Measurements from ENCODE around the gene S100A2.

Gene S100A2

DNA sequence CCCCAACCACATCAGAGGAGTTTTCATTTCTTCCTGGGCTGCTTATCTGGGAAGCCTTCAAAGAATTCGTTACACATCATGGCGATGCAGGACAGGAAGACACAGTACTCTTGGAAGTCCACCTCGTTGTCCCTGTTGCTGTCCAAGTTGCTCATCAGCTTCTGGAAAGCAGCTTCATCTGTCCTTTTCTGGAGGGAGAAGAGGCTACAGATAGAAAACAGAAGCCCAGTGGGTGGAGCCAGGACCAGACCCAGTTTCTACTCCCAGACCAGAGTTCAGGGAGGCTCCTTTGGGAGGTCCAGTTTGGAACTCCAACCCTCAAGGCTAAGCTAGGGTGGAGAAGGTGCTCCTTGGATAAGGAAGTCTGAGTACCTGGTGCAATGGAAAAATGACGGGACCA is 21.9 kb downstream of the S100A2 start:
- H3K4me3 ChIP-seq (ENCODE audit: control insufficient read depth in 1 of 7, extremely low read depth in 1 of 7, insufficient read depth in 4 of 7, low read depth in 2 of 7, low read length in 6 of 7): peak overlapping the region in 2 of 7 experiments; percentile 55 to 87
- peaks cover 5 to 93% (median 63%) of the 10 kb centered on the region in 4 experiments for H3K4me1 ChIP-seq (ENCODE audit: control extremely low read depth in 1 of 4, control insufficient read depth in 4 of 4, insufficient read depth in 4 of 4, low read length in 3 of 4)

DNA sequence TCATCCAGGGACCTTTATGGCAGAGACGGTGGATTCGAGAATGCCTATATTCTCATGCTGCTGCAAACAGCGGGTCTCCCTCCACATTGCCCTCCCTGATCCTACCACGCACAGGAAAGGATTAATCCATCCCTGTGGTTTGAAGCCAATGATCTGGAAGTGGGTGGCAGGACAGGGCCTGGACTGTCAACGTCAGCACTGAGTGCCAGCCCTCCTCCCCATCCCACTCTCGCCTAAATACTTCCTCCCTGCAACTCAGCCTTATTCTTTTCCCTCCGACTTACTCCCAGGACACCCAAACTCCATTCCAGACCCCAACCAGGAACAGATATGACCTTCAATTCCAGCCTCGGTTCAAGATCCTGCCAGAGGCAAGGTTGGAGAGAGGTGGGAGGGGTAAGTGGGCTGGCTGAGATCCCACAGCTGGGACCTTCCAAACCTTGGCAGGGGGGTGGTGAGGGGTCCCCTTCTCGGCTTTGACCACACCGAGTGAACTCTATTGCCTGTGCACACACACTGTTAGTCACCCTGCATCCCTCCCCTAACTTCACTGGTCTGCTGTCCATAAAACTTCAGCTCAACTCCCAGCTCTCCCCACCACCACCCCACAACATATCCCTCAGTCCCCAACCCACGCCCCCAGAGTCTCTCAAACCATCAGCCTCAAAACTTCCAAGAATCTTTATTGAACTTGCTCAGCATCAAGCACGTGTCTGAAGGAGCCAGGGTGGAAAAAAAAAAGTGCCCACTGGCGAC is 22.5 kb downstream of the S100A2 start:
- H3K27me3 ChIP-seq (replicated peaks in 2 of 5; ENCODE audit: control insufficient read depth in 4 of 5, insufficient read depth in 5 of 5, low read length in 4 of 5): no peaks in the 10 kb centered on the region
- peaks cover 6 to 23% (median 17%) of the 10 kb centered on the region in 4 experiments for H3K36me3 ChIP-seq (ENCODE audit: control insufficient read depth in 4 of 4, insufficient read depth in 4 of 4, low read length in 3 of 4)
- ChIA-PET CTCF (interaction anchor here (0.9 to 4.3 kb wide), 7 partner anchors 8 to 29 kb away, joined by 3 to 31 read pairs (median 10); partner anchors contain the start of gene S100A6), POLR2A (interaction anchor here (0.8 kb wide), 1 partner anchor 23 kb away, joined by 5 read pairs; no protein-coding TSS in a partner anchor)
- no peak overlapping the region for H3K27ac ChIP-seq (ENCODE audit: insufficient read depth in 1 of 2, low read depth in 1 of 2, low read length in 2 of 2, poor library complexity in 1 of 2, severe bottlenecking in 2 of 2)
- H3K4me3 ChIP-seq (ENCODE audit: control insufficient read depth in 1 of 7, extremely low read depth in 1 of 7, insufficient read depth in 4 of 7, low read depth in 2 of 7, low read length in 6 of 7): no peak overlapping the region
- DNase-seq: no peak
- no peaks in the 10 kb centered on the region for H3K9me3 ChIP-seq (ENCODE audit: control extremely low read depth in 1 of 5, control insufficient read depth in 4 of 5, insufficient read depth in 2 of 5, low read depth in 1 of 5, low read length in 4 of 5)
- WGBS (ENCODE audit: insufficient coverage): 93% methylated on average over 9 of the region's 13 CpGs
- H3K4me1 ChIP-seq (ENCODE audit: control extremely low read depth in 1 of 4, control insufficient read depth in 4 of 4, insufficient read depth in 4 of 4, low read length in 3 of 4): peaks cover 5 to 87% (median 63%) of the 10 kb centered on the region in 4 experiments

More for the DNA sequence above, 21.9 kb downstream of the S100A2 start:
- DNase-seq: no peak
- Histone ChIP-seq H3K9me3 (ENCODE audit: control extremely low read depth in 1 of 5, control insufficient read depth in 4 of 5, insufficient read depth in 2 of 5, low read depth in 1 of 5, low read length in 4 of 5) (no peaks in the 10 kb centered on the region), H3K36me3 (ENCODE audit: control insufficient read depth in 4 of 4, insufficient read depth in 4 of 4, low read length in 3 of 4) (peaks cover 6 to 23% (median 17%) of the 10 kb centered on the region in 4 experiments), H3K27me3 (replicated peaks in 2 of 5; ENCODE audit: control insufficient read depth in 4 of 5, insufficient read depth in 5 of 5, low read length in 4 of 5) (no peaks in the 10 kb centered on the region), H3K27ac (ENCODE audit: insufficient read depth in 1 of 2, low read depth in 1 of 2, low read length in 2 of 2, poor library complexity in 1 of 2, severe bottlenecking in 2 of 2) (no peak overlapping the region)
- ChIA-PET POLR2A (interaction anchor here (0.8 to 2.7 kb wide), 2 partner anchors 8 to 23 kb away, joined by 5 to 10 read pairs; partner anchors contain the start of gene S100A6), CTCF (interaction anchor here (0.7 to 4.3 kb wide), 8 partner anchors 8 to 34 kb away, joined by 3 to 31 read pairs (median 8); partner anchors contain the start of gene S100A6)
- 91% methylated on average over 3 of the region's 4 CpGs for WGBS (ENCODE audit: insufficient coverage)

GRCh38 chr1:153541641-153542590 is 23.7 kb downstream of the S100A2 start:
- ChIA-PET POLR2A (interaction anchor here (1.2 kb wide), 1 partner anchor 449 kb away, joined by 3 read pairs; the partner anchor contains the start of gene RPS27), CTCF (interaction anchor here (0.7 to 4.3 kb wide), 3 partner anchors 9 to 26 kb away, joined by 3 to 31 read pairs (median 7); no protein-coding TSS in a partner anchor)
- Histone ChIP-seq H3K4me1 (ENCODE audit: control extremely low read depth in 1 of 4, control insufficient read depth in 4 of 4, insufficient read depth in 4 of 4, low read length in 3 of 4) (peaks cover 5 to 77% (median 61%) of the 10 kb centered on the region in 4 experiments), H3K36me3 (ENCODE audit: control insufficient read depth in 4 of 4, insufficient read depth in 4 of 4, low read length in 3 of 4) (peaks cover 6 to 23% (median 17%) of the 10 kb centered on the region in 4 experiments), H3K27ac (ENCODE audit: insufficient read depth in 1 of 2, low read depth in 1 of 2, low read length in 2 of 2, poor library complexity in 1 of 2, severe bottlenecking in 2 of 2) (no peak overlapping the region), H3K9me3 (ENCODE audit: control extremely low read depth in 1 of 5, control insufficient read depth in 4 of 5, insufficient read depth in 2 of 5, low read depth in 1 of 5, low read length in 4 of 5) (no peaks in the 10 kb centered on the region), H3K27me3 (replicated peaks in 2 of 5; ENCODE audit: control insufficient read depth in 4 of 5, insufficient read depth in 5 of 5, low read length in 4 of 5) (no peaks in the 10 kb centered on the region), H3K4me3 (ENCODE audit: control insufficient read depth in 1 of 7, extremely low read depth in 1 of 7, insufficient read depth in 4 of 7, low read depth in 2 of 7, low read length in 6 of 7) (no peak overlapping the region)
- WGBS (ENCODE audit: insufficient coverage): 80% methylated on average over 6 of the region's 13 CpGs
- no peak for DNase-seq

DNA sequence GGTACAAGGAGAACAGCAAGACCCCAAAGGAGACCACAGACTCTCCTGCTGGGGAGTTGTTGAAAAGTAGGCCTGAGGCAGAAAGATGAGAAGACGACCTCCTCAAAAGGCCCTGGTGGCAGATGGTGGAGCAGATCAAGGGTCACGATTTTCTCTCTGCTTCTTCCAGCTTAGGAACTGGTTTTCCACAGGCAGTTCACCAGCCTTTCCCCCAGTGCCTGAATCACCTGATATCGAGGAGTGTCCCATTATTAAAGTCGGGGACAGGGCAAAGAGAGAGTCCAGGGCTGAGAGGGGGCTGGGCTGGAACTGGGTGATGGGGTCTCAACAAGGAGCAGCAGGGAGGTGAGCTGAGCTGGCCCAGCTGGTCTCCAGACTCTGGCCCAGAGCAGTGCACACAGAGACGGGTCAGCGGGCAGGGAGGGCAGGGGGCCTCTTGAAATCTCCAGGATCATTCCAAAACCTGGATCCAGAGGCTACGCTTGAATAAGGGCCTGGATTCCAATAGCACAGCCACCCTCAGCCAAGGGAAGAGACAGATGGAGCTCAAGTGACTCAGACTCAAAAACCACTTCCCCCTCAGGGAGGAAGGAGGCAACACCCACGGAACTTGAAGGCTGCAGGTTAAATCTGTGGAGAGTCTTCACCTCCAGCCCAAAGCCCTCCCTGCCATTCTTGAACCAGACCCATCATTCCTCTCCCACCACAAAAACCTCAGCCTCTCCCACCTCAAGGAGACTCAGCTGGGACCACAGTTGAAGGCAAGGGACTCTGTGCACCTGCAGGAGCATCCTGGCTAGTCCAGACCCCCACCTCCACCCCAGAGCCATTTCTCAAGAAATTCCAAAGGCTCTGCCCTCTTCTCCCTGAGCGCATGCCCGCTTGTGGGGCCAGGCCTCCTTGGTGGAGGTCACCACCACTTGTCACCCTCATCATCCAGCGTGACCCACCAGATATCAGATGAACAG is 25.0 kb downstream of the S100A2 start, which contains the start of gene S100A5:
Gene S100A5, minus strand, starts transcription at position 541 of the 968 bp plus-strand sequence. CDS start 743 bp downstream, outside the sequence.
- POLR2A ChIA-PET: interaction anchor here (0.6 to 1.2 kb wide), 3 partner anchors 29 to 450 kb away, joined by 3 to 4 read pairs (median 3); partner anchors contain the start of gene RPS27
- DNase-seq: peak; percentile 67 to 91 (median 86)
- H3K27ac ChIP-seq (ENCODE audit: insufficient read depth in 1 of 2, low read depth in 1 of 2, low read length in 2 of 2, poor library complexity in 1 of 2, severe bottlenecking in 2 of 2): no peak within 1 kb of the TSS
- H3K4me3 ChIP-seq (ENCODE audit: control insufficient read depth in 1 of 7, extremely low read depth in 1 of 7, insufficient read depth in 4 of 7, low read depth in 2 of 7, low read length in 6 of 7): peak within 1 kb of the TSS in 1 of 7 experiments; percentile 12
- no peaks in the 10 kb centered on the region for H3K9me3 ChIP-seq (ENCODE audit: control extremely low read depth in 1 of 5, control insufficient read depth in 4 of 5, insufficient read depth in 2 of 5, low read depth in 1 of 5, low read length in 4 of 5)
- peaks cover 5 to 76% (median 58%) of the 10 kb centered on the region in 4 experiments for H3K4me1 ChIP-seq (ENCODE audit: control extremely low read depth in 1 of 4, control insufficient read depth in 4 of 4, insufficient read depth in 4 of 4, low read length in 3 of 4)
- 75% methylated on average over 7 of the region's 11 CpGs for WGBS (ENCODE audit: insufficient coverage)
- CTCF ChIA-PET: interaction anchor here (0.5 to 3.1 kb wide), 16 partner anchors 8 to 192 kb away, joined by 3 to 13 read pairs (median 4); partner anchors contain the start of genes S100A1, S100A13 and S100A2
- H3K36me3 ChIP-seq (ENCODE audit: control insufficient read depth in 4 of 4, insufficient read depth in 4 of 4, low read length in 3 of 4): peaks cover 6 to 23% (median 17%) of the 10 kb centered on the region in 4 experiments
- no peaks in the 10 kb centered on the region for H3K27me3 ChIP-seq (replicated peaks in 2 of 5; ENCODE audit: control insufficient read depth in 4 of 5, insufficient read depth in 5 of 5, low read length in 4 of 5)

- ChIA-PET CTCF (interaction anchor here (0.6 to 3.1 kb wide), 11 partner anchors 19 to 184 kb away, joined by 3 to 13 read pairs (median 4); partner anchors contain the start of genes S100A1, S100A13 and S100A2), POLR2A (no interaction called here)
- Histone ChIP-seq H3K4me1 (ENCODE audit: control extremely low read depth in 1 of 4, control insufficient read depth in 4 of 4, insufficient read depth in 4 of 4, low read length in 3 of 4) (peaks cover 5 to 71% (median 58%) of the 10 kb centered on the region in 4 experiments), H3K27me3 (replicated peaks in 2 of 5; ENCODE audit: control insufficient read depth in 4 of 5, insufficient read depth in 5 of 5, low read length in 4 of 5) (no peaks in the 10 kb centered on the region), H3K27ac (ENCODE audit: insufficient read depth in 1 of 2, low read depth in 1 of 2, low read length in 2 of 2, poor library complexity in 1 of 2, severe bottlenecking in 2 of 2) (no peak overlapping the region), H3K9me3 (ENCODE audit: control extremely low read depth in 1 of 5, control insufficient read depth in 4 of 5, insufficient read depth in 2 of 5, low read depth in 1 of 5, low read length in 4 of 5) (no peaks in the 10 kb centered on the region), H3K4me3 (ENCODE audit: control insufficient read depth in 1 of 7, extremely low read depth in 1 of 7, insufficient read depth in 4 of 7, low read depth in 2 of 7, low read length in 6 of 7) (no peak overlapping the region), H3K36me3 (ENCODE audit: control insufficient read depth in 4 of 4, insufficient read depth in 4 of 4, low read length in 3 of 4) (peaks cover 6 to 21% (median 17%) of the 10 kb centered on the region in 4 experiments)
- DNase-seq: no peak
- WGBS (ENCODE audit: insufficient coverage): 100% methylated on average over 1 of the region's 4 CpGs
Measured at GRCh38 chr1:153539395-153540093, 26.1 kb downstream of the S100A2 start.
